Upper lobe of right lung (tissue), 1 donor: ENCODE measurements around the gene LRP1B. TPM values are rescaled to one million over a fixed set of nuclear protein-coding genes. Genes with fewer than 3 reads are reported as not detected.

ENCODE experiments used
- ATAC-seq: fragments of 200-7000 bp; cut with Tn5 transposase; one replicate; pipeline ENCODE4 v1.9.1; 2020; ENCODE audit warnings: mild to moderate bottlenecking, moderate library complexity
- DNase-seq: peaks from one replicate; pipeline ENCODE4 v3.0.0-alpha.2; 2020
- H3K27ac ChIP-seq: fragments of 200-600 bp; one replicate; pipeline ENCODE4 v1.8.0; 2022
- H3K27me3 ChIP-seq: fragments of 200-600 bp; one replicate; pipeline ENCODE4 v1.8.0; 2022; ENCODE audit warnings: mild to moderate bottlenecking
- H3K36me3 ChIP-seq: fragments of 200-600 bp; one replicate; pipeline ENCODE4 v1.8.0; 2022
- H3K4me1 ChIP-seq: fragments of 200-600 bp; one replicate; pipeline ENCODE4 v1.8.0; 2022
- H3K4me3 ChIP-seq: fragments of 200-600 bp; one replicate; pipeline ENCODE4 v1.8.0; 2022; ENCODE audit warnings: mild to moderate bottlenecking
- H3K9me3 ChIP-seq: fragments of 200-600 bp; one replicate; pipeline ENCODE4 v1.8.0; 2022
- intact Hi-C: fragments of 100-400 bp; cut with DNase I; formaldehyde crosslinking; loops from one replicate; pipeline ENCODE4 v1.11.0; 2022
- total RNA-seq: library from RNA; stranded (reverse); fragmentation: NEBNext Ultra II Directional; extraction: Animal tissue kit (Norgen Biotek cat#: 25700); gene quantifications from one replicate; pipeline ENCODE4 v1.2.1, GENCODE V29; 2021
- TF ChIP-seq, protein P1 (sequence below): fragments of 200-600 bp; IDR thresholded peaks from one replicate; pipeline ENCODE4 v1.8.0; 2022; ENCODE audit warnings: antibody characterized with exemption
- donor health status: DM: no; HTN: yes; CAD: no; lungs with severe emphysema.

Gene LRP1B
- total RNA-seq, 1 donor from 2014 or later: 0.12 TPM

DNA sequence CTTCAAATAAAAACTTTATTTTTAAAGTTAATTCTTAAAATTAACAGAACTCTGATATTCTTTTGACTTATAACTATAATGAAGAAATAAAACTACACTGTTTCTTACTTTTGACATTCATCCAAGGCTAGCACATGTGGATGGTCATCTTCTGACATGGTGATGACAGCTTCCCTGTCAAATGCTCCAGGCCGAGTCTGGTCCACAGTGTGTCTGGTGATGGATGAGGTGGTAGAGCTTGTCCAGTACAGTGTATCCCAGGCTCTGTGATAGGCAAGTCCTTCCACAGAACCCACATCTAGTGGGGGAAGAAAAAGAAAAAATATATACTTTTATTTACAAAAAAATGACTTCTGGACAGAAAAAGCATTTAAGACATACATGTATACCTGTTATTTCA, 1529.5 kb downstream of the LRP1B start:
- H3K27ac ChIP-seq: no peak overlapping the region
- H3K9me3 ChIP-seq: no peaks in the 10 kb centered on the region
- no peaks in the 10 kb centered on the region for H3K36me3 ChIP-seq
- ATAC-seq: no peak
- DNase-seq: no peak
- H3K4me3 ChIP-seq: no peak overlapping the region
- intact Hi-C loops: no loop called here
- TF ChIP-seq, protein P1, sequence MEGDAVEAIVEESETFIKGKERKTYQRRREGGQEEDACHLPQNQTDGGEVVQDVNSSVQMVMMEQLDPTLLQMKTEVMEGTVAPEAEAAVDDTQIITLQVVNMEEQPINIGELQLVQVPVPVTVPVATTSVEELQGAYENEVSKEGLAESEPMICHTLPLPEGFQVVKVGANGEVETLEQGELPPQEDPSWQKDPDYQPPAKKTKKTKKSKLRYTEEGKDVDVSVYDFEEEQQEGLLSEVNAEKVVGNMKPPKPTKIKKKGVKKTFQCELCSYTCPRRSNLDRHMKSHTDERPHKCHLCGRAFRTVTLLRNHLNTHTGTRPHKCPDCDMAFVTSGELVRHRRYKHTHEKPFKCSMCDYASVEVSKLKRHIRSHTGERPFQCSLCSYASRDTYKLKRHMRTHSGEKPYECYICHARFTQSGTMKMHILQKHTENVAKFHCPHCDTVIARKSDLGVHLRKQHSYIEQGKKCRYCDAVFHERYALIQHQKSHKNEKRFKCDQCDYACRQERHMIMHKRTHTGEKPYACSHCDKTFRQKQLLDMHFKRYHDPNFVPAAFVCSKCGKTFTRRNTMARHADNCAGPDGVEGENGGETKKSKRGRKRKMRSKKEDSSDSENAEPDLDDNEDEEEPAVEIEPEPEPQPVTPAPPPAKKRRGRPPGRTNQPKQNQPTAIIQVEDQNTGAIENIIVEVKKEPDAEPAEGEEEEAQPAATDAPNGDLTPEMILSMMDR: no peak
- H3K27me3 ChIP-seq: no peaks in the 10 kb centered on the region
- no peaks in the 10 kb centered on the region for H3K4me1 ChIP-seq

DNA sequence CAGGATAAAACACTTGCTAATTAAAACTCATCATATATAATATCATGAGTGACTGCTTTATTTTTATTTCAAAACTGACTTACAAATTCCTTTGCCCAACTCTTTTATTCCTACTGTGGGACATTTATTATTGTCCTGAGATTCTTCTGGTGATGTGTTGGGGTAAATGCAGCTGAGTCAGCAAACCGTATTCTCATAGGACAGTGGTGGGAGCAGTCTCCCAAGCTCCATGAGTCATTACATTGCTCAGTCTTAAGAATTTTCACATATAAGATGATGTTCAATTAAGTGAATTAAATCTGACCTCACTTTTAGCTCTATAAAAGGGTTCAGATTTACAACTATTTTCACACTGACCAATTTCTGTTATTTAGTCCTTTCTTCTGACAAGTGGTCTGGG, 1530.7 kb downstream of the LRP1B start:
- no peak for ATAC-seq
- no peak overlapping the region for H3K4me3 ChIP-seq
- no peaks in the 10 kb centered on the region for H3K9me3 ChIP-seq
- intact Hi-C loops: no loop called here
- TF ChIP-seq, protein P1: no peak
- no peaks in the 10 kb centered on the region for H3K4me1 ChIP-seq
- no peak for DNase-seq
- no peak overlapping the region for H3K27ac ChIP-seq
- H3K27me3 ChIP-seq: no peaks in the 10 kb centered on the region
- H3K36me3 ChIP-seq: no peaks in the 10 kb centered on the region

DNA sequence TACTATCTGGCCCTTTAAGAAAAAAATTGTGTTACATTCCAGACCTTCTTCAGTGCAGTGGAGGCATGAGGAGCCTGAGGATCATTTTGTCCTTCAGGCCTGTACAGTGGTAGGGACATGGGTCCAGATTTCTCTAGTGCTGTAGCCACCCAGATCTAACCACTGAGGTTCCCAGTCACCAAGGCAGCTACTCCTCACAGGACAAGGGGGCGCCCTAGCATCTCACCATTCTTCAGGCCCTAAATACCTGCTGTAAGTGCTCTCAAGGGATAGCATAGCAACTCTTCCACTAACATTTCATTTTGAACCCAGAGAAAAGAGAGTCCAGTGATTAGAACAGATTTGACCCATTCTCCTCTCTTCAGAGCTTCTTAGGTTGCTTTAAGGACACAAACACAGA, 1533.0 kb downstream of the LRP1B start:
- no peak overlapping the region for H3K4me3 ChIP-seq
- no peak overlapping the region for H3K27ac ChIP-seq
- H3K4me1 ChIP-seq: no peaks in the 10 kb centered on the region
- no peaks in the 10 kb centered on the region for H3K36me3 ChIP-seq
- DNase-seq: no peak
- ATAC-seq: peak; percentile 28
- TF ChIP-seq, protein P1: no peak
- no peaks in the 10 kb centered on the region for H3K27me3 ChIP-seq
- intact Hi-C loops: no loop called here
- H3K9me3 ChIP-seq: no peaks in the 10 kb centered on the region

DNA sequence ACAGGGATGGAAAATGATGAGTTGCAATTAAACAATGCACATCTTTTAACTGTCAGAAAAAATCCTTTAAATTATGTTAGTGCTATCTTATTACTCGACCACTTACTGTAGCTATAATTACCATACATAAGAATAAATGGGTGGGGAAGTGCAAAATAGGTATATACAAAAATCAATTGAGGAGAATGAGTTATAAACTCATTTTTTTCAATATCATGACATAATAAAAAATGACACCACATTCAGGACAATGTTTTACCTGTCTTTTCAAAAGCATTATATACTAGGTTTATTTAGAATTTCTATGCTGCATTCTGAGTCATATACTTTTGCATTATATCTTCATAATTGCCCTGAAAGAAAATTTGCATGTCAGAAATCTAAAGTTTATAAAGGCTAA, 1533.6 kb downstream of the LRP1B start:
- Histone ChIP-seq H3K27me3 (no peaks in the 10 kb centered on the region), H3K27ac (no peak overlapping the region), H3K36me3 (no peaks in the 10 kb centered on the region), H3K4me3 (no peak overlapping the region), H3K4me1 (no peaks in the 10 kb centered on the region), H3K9me3 (no peaks in the 10 kb centered on the region)
- TF ChIP-seq, protein P1: no peak
- no peak for ATAC-seq
- intact Hi-C loops: no loop called here
- no peak for DNase-seq

DNA sequence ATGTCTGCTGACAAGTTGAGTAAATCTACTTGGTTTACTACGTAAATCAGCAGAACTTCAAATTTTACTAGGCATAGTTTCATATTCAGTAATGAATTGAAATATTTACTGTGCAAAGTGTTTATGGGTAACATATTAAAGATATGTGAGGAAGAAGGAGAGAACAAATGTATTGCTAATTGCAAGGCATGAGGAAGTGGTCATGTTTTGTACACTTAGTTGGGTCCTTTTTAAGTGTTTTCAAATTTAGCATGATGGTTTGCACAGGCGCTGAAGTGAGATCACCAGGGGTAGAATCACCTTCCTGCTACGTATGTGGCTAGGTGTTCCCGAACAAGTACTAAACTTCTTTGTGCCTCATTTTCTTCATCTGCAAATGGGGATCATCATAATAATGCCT, 1534.4 kb downstream of the LRP1B start:
- ATAC-seq: peak; percentile 60
- TF ChIP-seq, protein P1: no peak
- Histone ChIP-seq H3K4me1 (no peaks in the 10 kb centered on the region), H3K36me3 (no peaks in the 10 kb centered on the region), H3K4me3 (no peak overlapping the region), H3K27me3 (no peaks in the 10 kb centered on the region), H3K27ac (no peak overlapping the region), H3K9me3 (no peaks in the 10 kb centered on the region)
- intact Hi-C loops: no loop called here
- no peak for DNase-seq

DNA sequence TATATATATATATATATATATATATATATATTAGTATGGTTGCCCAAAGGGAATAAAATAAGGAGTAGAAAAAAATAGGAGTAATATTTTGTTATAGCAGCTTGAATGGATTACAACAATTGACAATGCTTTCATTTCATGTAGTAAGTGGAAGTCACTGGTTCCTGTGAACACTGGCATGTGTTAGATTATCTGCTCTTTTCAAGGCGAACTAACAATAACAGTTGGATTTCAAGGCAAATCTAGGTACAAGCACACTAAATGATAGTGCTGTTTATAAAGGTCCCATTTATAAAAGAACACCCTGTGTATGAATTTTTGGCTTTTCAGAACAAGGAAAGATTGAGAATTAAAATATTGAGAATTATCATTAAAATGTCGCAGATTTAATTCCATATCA, 1535.7 kb downstream of the LRP1B start:
- no peak for DNase-seq
- H3K4me3 ChIP-seq: no peak overlapping the region
- no peaks in the 10 kb centered on the region for H3K4me1 ChIP-seq
- intact Hi-C loops: no loop called here
- TF ChIP-seq, protein P1: no peak
- H3K36me3 ChIP-seq: no peaks in the 10 kb centered on the region
- no peak overlapping the region for H3K27ac ChIP-seq
- no peak for ATAC-seq
- no peaks in the 10 kb centered on the region for H3K9me3 ChIP-seq
- H3K27me3 ChIP-seq: no peaks in the 10 kb centered on the region
